ENCODE measurements around the gene WNT7B.

GRCh38 chr22:45966320-45966894 is 10.6 kb downstream of the WNT7B start:
- TF ChIP-seq CTCF (IDR thresholded peaks at IDR 0.05; ENCODE audit: low read depth, low read length, poor library complexity, severe bottlenecking) (no peak), EZH2phosphoT487 (IDR thresholded peaks at IDR 0.05; ENCODE audit: borderline replicate concordance, low read length) (no peak)
